GM23338 (cell line): ENCODE data around the gene BCKDK. TPM values are rescaled to one million over a fixed set of nuclear protein-coding genes. Genes with fewer than 3 reads are reported as not detected.

Experiments used
- ATAC-seq: fragments of 200-7000 bp; cut with Tn5 transposase; 3 replicates; pipeline ENCODE4 v1.9.1; 2020
- DNase-seq: peaks from one replicate; pipeline ENCODE4 v3.0.0-alpha.2; 2015; ENCODE audit warnings: low spot score
- H2AFZ ChIP-seq: fragments of 200-600 bp; sonication (generic); 2 replicates; pipeline ENCODE4 v1.8.0; 2016; ENCODE audit warnings: antibody characterized with exemption, mild to moderate bottlenecking, moderate library complexity
- H3F3A ChIP-seq: fragments of 200-600 bp; sonication (generic); replicated peaks from 2 replicates; pipeline ENCODE4 v1.8.0; 2017; ENCODE audit warnings: antibody characterized with exemption, mixed run types, low read depth
- H3K27ac ChIP-seq: fragments of 200-600 bp; sonication (generic); 2 replicates; pipeline ENCODE4 v1.6.1; 2016; ENCODE audit warnings: low read depth
- H3K27me3 ChIP-seq: fragments of 200-600 bp; sonication (generic); 2 replicates; pipeline ENCODE4 v1.8.0; 2016; ENCODE audit warnings: mild to moderate bottlenecking, mixed run types, moderate library complexity; ENCODE audit not compliant: insufficient read depth
- H3K36me3 ChIP-seq: fragments of 200-600 bp; sonication (generic); 2 replicates; pipeline ENCODE4 v1.8.0; 2016; ENCODE audit warnings: mild to moderate bottlenecking; ENCODE audit not compliant: insufficient read depth
- H3K4me1 ChIP-seq: fragments of 200-600 bp; sonication (generic); 2 replicates; pipeline ENCODE4 v1.8.0; 2016; ENCODE audit warnings: mild to moderate bottlenecking, moderate library complexity; ENCODE audit not compliant: insufficient read depth
- H3K4me2 ChIP-seq: fragments of 200-600 bp; sonication (generic); 2 replicates; pipeline ENCODE4 v1.7.1; 2017; ENCODE audit warnings: mixed run types
- H3K4me3 ChIP-seq: fragments of 200-600 bp; sonication (generic); 2 replicates; pipeline ENCODE4 v1.6.1; 2016; ENCODE audit warnings: mixed run types
- H3K79me2 ChIP-seq: fragments of 200-600 bp; sonication (generic); replicated peaks from 2 replicates; pipeline ENCODE4 v1.8.0; 2017; ENCODE audit warnings: mild to moderate bottlenecking; ENCODE audit not compliant: insufficient read depth
- H3K9me2 ChIP-seq: fragments of 200-600 bp; sonication (generic); 2 replicates; pipeline ENCODE4 v1.8.0; 2017; ENCODE audit not compliant: insufficient read depth
- H4K20me1 ChIP-seq: fragments of 200-600 bp; sonication (generic); replicated peaks from 2 replicates; pipeline ENCODE4 v1.8.0; 2017; ENCODE audit warnings: mild to moderate bottlenecking; ENCODE audit not compliant: insufficient read depth
- H3K27ac Mint-ChIP-seq: 2 replicates; pipeline ENCODE4 v1.8.0; 2020; ENCODE audit warnings: inconsistent platforms, mild to moderate bottlenecking, moderate library complexity, mixed read lengths
- H3K27me3 Mint-ChIP-seq: 3 replicates; pipeline ENCODE4 v1.8.0; 2022; ENCODE audit warnings: low read depth, mild to moderate bottlenecking, moderate library complexity, mixed read lengths, inconsistent platforms; ENCODE audit not compliant: insufficient read depth, poor library complexity
- H3K36me3 Mint-ChIP-seq: 3 replicates; pipeline ENCODE4 v1.8.0; 2021; ENCODE audit warnings: low read depth, mild to moderate bottlenecking, inconsistent platforms, moderate library complexity, mixed read lengths
- H3K4me1 Mint-ChIP-seq: 3 replicates; pipeline ENCODE4 v1.8.0; 2020; ENCODE audit warnings: mild to moderate bottlenecking, inconsistent platforms, mixed read lengths
- H3K4me3 Mint-ChIP-seq: 3 replicates; pipeline ENCODE4 v1.8.0; 2021; ENCODE audit warnings: moderate library complexity, mild to moderate bottlenecking, inconsistent platforms, mixed read lengths
- H3K9me3 Mint-ChIP-seq: 3 replicates; pipeline ENCODE4 v1.8.0; 2020; ENCODE audit warnings: moderate library complexity, mild to moderate bottlenecking, inconsistent platforms, mixed read lengths
- CREB1 ChIP-seq: fragments of 250-450 bp; sonication (Bioruptor Pico); IDR thresholded peaks from 2 replicates; pipeline ENCODE4 v1.5.0; 2020; ENCODE audit warnings: low read depth, mild to moderate bottlenecking, moderate library complexity
- EZH2 ChIP-seq: fragments of 200-600 bp; sonication (generic); IDR thresholded peaks from one replicate; pipeline ENCODE4 v1.8.0; 2017; ENCODE audit warnings: antibody characterized with exemption, mild to moderate bottlenecking, low read depth; ENCODE audit not compliant: unreplicated experiment
- EZH2phosphoT487 ChIP-seq: fragments of 200-600 bp; sonication (generic); IDR thresholded peaks from one replicate; pipeline ENCODE4 v1.8.1; 2018; ENCODE audit warnings: antibody characterized with exemption; ENCODE audit not compliant: unreplicated experiment
- JUNB ChIP-seq: IDR thresholded peaks from one replicate; pipeline ENCODE4 v1.6.1; 2016; ENCODE audit warnings: antibody characterized with exemption; ENCODE audit not compliant: unreplicated experiment
- NANOG ChIP-seq: IDR thresholded peaks from 2 replicates; pipeline ENCODE4 v1.6.1; 2016; ENCODE audit warnings: antibody characterized with exemption, borderline replicate concordance
- POLR2AphosphoS5 ChIP-seq: IDR thresholded peaks from 2 replicates; pipeline ENCODE4 v1.6.1; 2016; ENCODE audit warnings: antibody characterized with exemption, low read depth
- STAT1 ChIP-seq: IDR thresholded peaks from one replicate; pipeline ENCODE4 v1.6.1; 2016; ENCODE audit warnings: antibody characterized with exemption; ENCODE audit not compliant: unreplicated experiment
- ZNF114 ChIP-seq: fragments of 250-450 bp; sonication (Bioruptor Pico); IDR thresholded peaks from 2 replicates; pipeline ENCODE4 v1.5.0; 2020; ENCODE audit warnings: mild to moderate bottlenecking, moderate library complexity
- ZNF331 ChIP-seq: fragments of 250-450 bp; sonication (Bioruptor Pico); IDR thresholded peaks from 2 replicates; pipeline ENCODE4 v1.5.0; 2020; ENCODE audit warnings: low read depth, mild to moderate bottlenecking, moderate library complexity
- polyA plus RNA-seq: library from polyadenylated mRNA; unstranded; fragments of >200 nt; fragmentation: Nextera tagmentation; extraction: Ambion mirVana; gene quantifications from 2 replicates; pipeline ENCODE4 v1.2.1, GENCODE V29; 2016
- total RNA-seq: library from RNA; depleted of rRNA; stranded (reverse); fragments of >200 nt; shearing (Covaris generic); gene quantifications from 2 replicates; pipeline ENCODE4 v1.2.3, GENCODE V29; 2014
- TF ChIP-seq, protein P1 (sequence below): IDR thresholded peaks from 2 replicates; pipeline ENCODE4 v1.6.1; 2016; ENCODE audit warnings: antibody characterized with exemption
- TF ChIP-seq, protein P2 (sequence below): fragments of 250-450 bp; sonication (Bioruptor Pico); IDR thresholded peaks from 2 replicates; pipeline ENCODE4 v1.5.0; 2020; ENCODE audit warnings: mild to moderate bottlenecking, moderate library complexity
- TF ChIP-seq, protein P3 (sequence below), 2 experiments: fragments of 200-600 bp in 1 of 2; sonication (generic) in 1 of 2; conservative IDR thresholded peaks; 2 replicates each; pipeline versions ENCODE4 v1.5.1 to v1.6.1; 2016 to 2017; ENCODE audit warnings: antibody characterized with exemption in 2 of 2, low read depth in 2 of 2, mild to moderate bottlenecking in 2 of 2, moderate library complexity in 1 of 2
- TF ChIP-seq, protein P4 (sequence below): IDR thresholded peaks from one replicate; pipeline ENCODE4 v1.6.1; 2018; ENCODE audit warnings: antibody characterized with exemption; ENCODE audit not compliant: unreplicated experiment

BCKDK gene
- total and polyA plus RNA-seq, 2 experiments from 2014 or later: 36.1 to 58.9 TPM

DNA sequence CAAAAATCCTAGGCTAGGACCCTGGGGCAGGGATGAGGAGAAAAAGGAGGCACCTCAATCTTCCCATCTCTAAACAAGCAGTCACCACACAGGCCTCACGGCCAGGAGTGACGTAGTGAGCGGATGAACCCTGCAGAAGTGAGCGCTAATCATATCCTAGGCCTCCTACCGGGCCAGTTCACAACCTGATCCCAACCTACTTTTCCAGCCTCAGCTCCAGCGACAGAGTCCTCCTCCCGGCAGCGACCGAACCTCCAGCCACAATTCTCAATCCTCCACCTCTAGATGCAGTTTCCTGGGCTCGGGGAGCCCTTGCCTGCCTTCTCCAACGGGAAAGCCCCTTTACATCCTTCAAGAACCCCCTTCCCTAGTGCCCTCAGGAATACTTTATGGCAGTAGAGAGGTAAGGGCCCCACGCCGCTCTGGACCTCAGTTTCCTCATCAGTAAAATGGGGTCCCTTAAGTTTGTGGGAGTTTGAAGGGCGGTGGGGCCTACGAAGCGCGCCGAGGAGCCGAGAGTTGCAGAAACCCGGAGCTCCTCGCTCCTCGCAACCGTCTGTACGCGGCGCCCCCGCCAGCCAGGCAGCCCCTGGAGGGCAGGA lies 35.5 kb upstream of the BCKDK start:
- ATAC-seq (no peak), DNase-seq (peak; percentile 30)
- Histone ChIP-seq H3K9me2 (no peaks in the 10 kb centered on the region), H3K27me3 (no peaks in the 10 kb centered on the region), H3K4me3 (peak overlapping the region; percentile 90), H3K27ac (0 out of 2 replicates have a peak overlapping the region, but pooled peaks have one; percentile 76), H4K20me1 (no peaks in the 10 kb centered on the region; the same call in 1 of the 2 replicates), H3K79me2 (peaks cover 70% of the 10 kb centered on the region), H3F3A (no peaks in the 10 kb centered on the region), H2AFZ (peak overlapping the region; percentile 98), H3K4me1 (peaks cover 14% of the 10 kb centered on the region), H3K36me3 (peaks cover 4% of the 10 kb centered on the region; the same call in 1 of the 2 replicates), H3K4me2 (peak overlapping the region; percentile 84)
- Mint-ChIP-seq H3K27me3 (peaks cover 6% of the 10 kb centered on the region), H3K27ac (peak overlapping the region; percentile 96), H3K9me3 (no peaks in the 10 kb centered on the region; the same call in 2 of the 3 replicates), H3K4me3 (peak overlapping the region; percentile 99), H3K4me1 (peaks cover 19% of the 10 kb centered on the region), H3K36me3 (peaks cover 15% of the 10 kb centered on the region)
- TF ChIP-seq NANOG (no peak), STAT1 (no peak), ZNF114 (CRISPR knock-in tag) (no peak), CREB1 (CRISPR knock-in tag) (no peak), EZH2 (no peak), EZH2phosphoT487 (no peak), POLR2AphosphoS5 (no peak), JUNB (no peak), ZNF331 (no peak)
- TF ChIP-seq, protein P1, sequence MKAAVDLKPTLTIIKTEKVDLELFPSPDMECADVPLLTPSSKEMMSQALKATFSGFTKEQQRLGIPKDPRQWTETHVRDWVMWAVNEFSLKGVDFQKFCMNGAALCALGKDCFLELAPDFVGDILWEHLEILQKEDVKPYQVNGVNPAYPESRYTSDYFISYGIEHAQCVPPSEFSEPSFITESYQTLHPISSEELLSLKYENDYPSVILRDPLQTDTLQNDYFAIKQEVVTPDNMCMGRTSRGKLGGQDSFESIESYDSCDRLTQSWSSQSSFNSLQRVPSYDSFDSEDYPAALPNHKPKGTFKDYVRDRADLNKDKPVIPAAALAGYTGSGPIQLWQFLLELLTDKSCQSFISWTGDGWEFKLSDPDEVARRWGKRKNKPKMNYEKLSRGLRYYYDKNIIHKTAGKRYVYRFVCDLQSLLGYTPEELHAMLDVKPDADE: no peak
- TF ChIP-seq, protein P2, sequence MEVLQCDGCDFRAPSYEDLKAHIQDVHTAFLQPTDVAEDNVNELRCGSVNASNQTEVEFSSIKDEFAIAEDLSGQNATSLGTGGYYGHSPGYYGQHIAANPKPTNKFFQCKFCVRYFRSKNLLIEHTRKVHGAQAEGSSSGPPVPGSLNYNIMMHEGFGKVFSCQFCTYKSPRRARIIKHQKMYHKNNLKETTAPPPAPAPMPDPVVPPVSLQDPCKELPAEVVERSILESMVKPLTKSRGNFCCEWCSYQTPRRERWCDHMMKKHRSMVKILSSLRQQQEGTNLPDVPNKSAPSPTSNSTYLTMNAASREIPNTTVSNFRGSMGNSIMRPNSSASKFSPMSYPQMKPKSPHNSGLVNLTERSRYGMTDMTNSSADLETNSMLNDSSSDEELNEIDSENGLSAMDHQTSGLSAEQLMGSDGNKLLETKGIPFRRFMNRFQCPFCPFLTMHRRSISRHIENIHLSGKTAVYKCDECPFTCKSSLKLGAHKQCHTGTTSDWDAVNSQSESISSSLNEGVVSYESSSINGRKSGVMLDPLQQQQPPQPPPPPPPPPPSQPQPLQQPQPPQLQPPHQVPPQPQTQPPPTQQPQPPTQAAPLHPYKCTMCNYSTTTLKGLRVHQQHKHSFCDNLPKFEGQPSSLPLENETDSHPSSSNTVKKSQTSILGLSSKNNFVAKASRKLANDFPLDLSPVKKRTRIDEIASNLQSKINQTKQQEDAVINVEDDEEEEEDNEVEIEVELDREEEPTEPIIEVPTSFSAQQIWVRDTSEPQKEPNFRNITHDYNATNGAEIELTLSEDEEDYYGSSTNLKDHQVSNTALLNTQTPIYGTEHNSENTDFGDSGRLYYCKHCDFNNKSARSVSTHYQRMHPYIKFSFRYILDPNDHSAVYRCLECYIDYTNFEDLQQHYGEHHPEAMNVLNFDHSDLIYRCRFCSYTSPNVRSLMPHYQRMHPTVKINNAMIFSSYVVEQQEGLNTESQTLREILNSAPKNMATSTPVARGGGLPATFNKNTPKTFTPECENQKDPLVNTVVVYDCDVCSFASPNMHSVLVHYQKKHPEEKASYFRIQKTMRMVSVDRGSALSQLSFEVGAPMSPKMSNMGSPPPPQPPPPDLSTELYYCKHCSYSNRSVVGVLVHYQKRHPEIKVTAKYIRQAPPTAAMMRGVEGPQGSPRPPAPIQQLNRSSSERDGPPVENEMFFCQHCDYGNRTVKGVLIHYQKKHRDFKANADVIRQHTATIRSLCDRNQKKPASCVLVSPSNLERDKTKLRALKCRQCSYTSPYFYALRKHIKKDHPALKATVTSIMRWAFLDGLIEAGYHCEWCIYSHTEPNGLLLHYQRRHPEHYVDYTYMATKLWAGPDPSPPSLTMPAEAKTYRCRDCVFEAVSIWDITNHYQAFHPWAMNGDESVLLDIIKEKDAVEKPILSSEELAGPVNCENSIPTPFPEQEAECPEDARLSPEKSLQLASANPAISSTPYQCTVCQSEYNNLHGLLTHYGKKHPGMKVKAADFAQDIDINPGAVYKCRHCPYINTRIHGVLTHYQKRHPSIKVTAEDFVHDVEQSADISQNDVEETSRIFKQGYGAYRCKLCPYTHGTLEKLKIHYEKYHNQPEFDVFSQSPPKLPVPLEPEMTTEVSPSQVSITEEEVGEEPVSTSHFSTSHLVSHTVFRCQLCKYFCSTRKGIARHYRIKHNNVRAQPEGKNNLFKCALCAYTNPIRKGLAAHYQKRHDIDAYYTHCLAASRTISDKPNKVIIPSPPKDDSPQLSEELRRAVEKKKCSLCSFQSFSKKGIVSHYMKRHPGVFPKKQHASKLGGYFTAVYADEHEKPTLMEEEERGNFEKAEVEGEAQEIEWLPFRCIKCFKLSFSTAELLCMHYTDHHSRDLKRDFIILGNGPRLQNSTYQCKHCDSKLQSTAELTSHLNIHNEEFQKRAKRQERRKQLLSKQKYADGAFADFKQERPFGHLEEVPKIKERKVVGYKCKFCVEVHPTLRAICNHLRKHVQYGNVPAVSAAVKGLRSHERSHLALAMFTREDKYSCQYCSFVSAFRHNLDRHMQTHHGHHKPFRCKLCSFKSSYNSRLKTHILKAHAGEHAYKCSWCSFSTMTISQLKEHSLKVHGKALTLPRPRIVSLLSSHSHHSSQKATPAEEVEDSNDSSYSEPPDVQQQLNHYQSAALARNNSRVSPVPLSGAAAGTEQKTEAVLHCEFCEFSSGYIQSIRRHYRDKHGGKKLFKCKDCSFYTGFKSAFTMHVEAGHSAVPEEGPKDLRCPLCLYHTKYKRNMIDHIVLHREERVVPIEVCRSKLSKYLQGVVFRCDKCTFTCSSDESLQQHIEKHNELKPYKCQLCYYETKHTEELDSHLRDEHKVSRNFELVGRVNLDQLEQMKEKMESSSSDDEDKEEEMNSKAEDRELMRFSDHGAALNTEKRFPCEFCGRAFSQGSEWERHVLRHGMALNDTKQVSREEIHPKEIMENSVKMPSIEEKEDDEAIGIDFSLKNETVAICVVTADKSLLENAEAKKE (CRISPR knock-in tag): no peak
- TF ChIP-seq, protein P3, sequence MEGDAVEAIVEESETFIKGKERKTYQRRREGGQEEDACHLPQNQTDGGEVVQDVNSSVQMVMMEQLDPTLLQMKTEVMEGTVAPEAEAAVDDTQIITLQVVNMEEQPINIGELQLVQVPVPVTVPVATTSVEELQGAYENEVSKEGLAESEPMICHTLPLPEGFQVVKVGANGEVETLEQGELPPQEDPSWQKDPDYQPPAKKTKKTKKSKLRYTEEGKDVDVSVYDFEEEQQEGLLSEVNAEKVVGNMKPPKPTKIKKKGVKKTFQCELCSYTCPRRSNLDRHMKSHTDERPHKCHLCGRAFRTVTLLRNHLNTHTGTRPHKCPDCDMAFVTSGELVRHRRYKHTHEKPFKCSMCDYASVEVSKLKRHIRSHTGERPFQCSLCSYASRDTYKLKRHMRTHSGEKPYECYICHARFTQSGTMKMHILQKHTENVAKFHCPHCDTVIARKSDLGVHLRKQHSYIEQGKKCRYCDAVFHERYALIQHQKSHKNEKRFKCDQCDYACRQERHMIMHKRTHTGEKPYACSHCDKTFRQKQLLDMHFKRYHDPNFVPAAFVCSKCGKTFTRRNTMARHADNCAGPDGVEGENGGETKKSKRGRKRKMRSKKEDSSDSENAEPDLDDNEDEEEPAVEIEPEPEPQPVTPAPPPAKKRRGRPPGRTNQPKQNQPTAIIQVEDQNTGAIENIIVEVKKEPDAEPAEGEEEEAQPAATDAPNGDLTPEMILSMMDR (conservative IDR thresholded peaks at IDR 0.05; ENCODE audit: low read depth in 2 of 2): no peak
- TF ChIP-seq, protein P4, sequence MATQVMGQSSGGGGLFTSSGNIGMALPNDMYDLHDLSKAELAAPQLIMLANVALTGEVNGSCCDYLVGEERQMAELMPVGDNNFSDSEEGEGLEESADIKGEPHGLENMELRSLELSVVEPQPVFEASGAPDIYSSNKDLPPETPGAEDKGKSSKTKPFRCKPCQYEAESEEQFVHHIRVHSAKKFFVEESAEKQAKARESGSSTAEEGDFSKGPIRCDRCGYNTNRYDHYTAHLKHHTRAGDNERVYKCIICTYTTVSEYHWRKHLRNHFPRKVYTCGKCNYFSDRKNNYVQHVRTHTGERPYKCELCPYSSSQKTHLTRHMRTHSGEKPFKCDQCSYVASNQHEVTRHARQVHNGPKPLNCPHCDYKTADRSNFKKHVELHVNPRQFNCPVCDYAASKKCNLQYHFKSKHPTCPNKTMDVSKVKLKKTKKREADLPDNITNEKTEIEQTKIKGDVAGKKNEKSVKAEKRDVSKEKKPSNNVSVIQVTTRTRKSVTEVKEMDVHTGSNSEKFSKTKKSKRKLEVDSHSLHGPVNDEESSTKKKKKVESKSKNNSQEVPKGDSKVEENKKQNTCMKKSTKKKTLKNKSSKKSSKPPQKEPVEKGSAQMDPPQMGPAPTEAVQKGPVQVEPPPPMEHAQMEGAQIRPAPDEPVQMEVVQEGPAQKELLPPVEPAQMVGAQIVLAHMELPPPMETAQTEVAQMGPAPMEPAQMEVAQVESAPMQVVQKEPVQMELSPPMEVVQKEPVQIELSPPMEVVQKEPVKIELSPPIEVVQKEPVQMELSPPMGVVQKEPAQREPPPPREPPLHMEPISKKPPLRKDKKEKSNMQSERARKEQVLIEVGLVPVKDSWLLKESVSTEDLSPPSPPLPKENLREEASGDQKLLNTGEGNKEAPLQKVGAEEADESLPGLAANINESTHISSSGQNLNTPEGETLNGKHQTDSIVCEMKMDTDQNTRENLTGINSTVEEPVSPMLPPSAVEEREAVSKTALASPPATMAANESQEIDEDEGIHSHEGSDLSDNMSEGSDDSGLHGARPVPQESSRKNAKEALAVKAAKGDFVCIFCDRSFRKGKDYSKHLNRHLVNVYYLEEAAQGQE: no peak
